HG02885 (cell line): ENCODE results near the gene NDUFV2.

Experiments
- ATAC-seq: cut with Tn5 transposase; IDR thresholded peaks from one replicate; pipeline ENCODE4 v1.9.1; 2021; ENCODE audit warnings: mild to moderate bottlenecking; ENCODE audit not compliant: unreplicated experiment, poor library complexity

NDUFV2 gene

DNA sequence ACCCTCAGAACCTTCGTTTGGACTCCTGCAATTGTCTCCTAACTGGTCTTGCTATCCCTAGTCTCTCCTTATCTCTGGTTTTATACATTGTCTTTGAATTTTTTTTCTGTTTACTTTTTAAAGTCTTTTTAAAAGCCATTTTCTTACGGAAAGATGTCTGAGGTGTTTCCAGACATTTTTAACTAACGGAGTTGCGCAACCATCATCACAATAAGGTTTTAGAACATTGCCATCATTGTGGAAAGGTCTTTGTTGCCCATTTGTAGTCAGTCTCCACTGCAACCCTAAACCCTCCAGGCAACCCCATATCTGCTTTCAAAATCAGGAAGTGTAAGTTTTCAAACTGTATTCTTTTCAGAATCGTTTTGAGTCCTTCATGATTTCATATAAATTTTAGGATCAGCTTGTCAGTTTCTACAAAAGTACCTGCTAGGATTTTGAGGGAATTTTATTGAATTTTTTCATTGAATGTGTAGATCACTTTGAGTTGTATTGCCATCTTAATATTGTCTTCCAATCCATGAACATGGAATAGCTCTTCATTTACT, 80.4 kb downstream of the NDUFV2 start:
- no peak for ATAC-seq
